A549 (cell line): ENCODE results near the gene TNC. TPM values are rescaled to one million over a fixed set of nuclear protein-coding genes. Genes with fewer than 3 reads are reported as not detected.

ENCODE experiments used
- ATAC-seq, 2 experiments: fragments of 200-7000 bp in 1 of 2; fragments of >200 bp in 1 of 2; cut with Nextera tagmentation in 1 of 2; cut with Tn5 transposase in 1 of 2; 3 replicates each; pipeline versions ENCODE4 v1.8.0 to v1.9.1; 2018 to 2020; ENCODE audit warnings: mild to moderate bottlenecking in 1 of 2, moderate library complexity in 1 of 2
- CTCF ChIA-PET: fragments of 300-600 bp; sonication (Branson Sonifier 250); formaldehyde crosslinking; extraction: SDS; loops from one replicate; lab custom pipeline; 2021; ENCODE audit warnings: antibody characterized with exemption, inconsistent platforms; lab: Yijun Ruan, JAX
- POLR2A ChIA-PET: fragments of 350-600 bp; formaldehyde crosslinking; extraction: SDS; loops from one replicate; lab custom pipeline; 2021; ENCODE audit warnings: antibody characterized with exemption, inconsistent platforms; lab: Yijun Ruan, JAX
- DNase-seq, 2 experiments: peaks; one replicate each; pipeline versions ENCODE4 v3.0.0 to v3.0.0-alpha.2; 2011 to 2016; ENCODE audit warnings: low read depth in 1 of 2, low spot score in 1 of 2
- FAIRE-seq: peaks from 2 replicates; lab custom pipeline; 2011; peaks lifted over from hg19 to GRCh38; lab: Jason Lieb, UNC
- H3K27ac ChIP-seq, 2 experiments: fragments of >200 bp; sonication (Bioruptor Twin); formaldehyde crosslinking; 3 replicates each; pipeline ENCODE4 v1.5.1; 2016 to 2017
- H3K4me1 ChIP-seq: fragments of >200 bp; sonication (Bioruptor Twin); formaldehyde crosslinking; 3 replicates; pipeline ENCODE4 v1.6.1; 2016
- H3K4me2 ChIP-seq: fragments of >200 bp; sonication (Bioruptor Twin); formaldehyde crosslinking; 3 replicates; pipeline ENCODE4 v1.6.1; 2016
- H3K4me3 ChIP-seq: fragments of >200 bp; sonication (Bioruptor Twin); formaldehyde crosslinking; 3 replicates; pipeline ENCODE4 v1.5.1; 2016
- H3K9me3 ChIP-seq: fragments of >200 bp; sonication (Bioruptor Twin); formaldehyde crosslinking; 3 replicates; pipeline ENCODE4 v1.6.1; 2016
- BCL3 ChIP-seq: fragments of >200 bp; sonication (Bioruptor Twin); formaldehyde crosslinking; IDR thresholded peaks from 3 replicates; pipeline ENCODE4 v1.6.1; 2016
- CBX8 ChIP-seq: fragments of 200-600 bp; sonication (generic); IDR thresholded peaks from 2 replicates; pipeline ENCODE4 v1.6.1; 2016
- CEBPB ChIP-seq, 2 experiments: fragments of >200 bp in 1 of 2; sonication (Bioruptor Twin) in 1 of 2; formaldehyde crosslinking in 1 of 2; IDR thresholded peaks; 2 replicates each; pipeline ENCODE4 v1.6.1; 2012 to 2016
- CHD2 ChIP-seq: fragments of 150-350 bp; IDR thresholded peaks from 2 replicates; pipeline ENCODE4 v1.6.1; 2014; ENCODE audit warnings: low read length; ENCODE audit not compliant: partially characterized antibody
- CHD4 ChIP-seq: fragments of 200-600 bp; sonication (generic); IDR thresholded peaks from 2 replicates; pipeline ENCODE4 v1.6.1; 2016; ENCODE audit warnings: antibody characterized with exemption, mild to moderate bottlenecking, borderline replicate concordance
- EHMT2 ChIP-seq: fragments of 200-600 bp; sonication (generic); IDR thresholded peaks from 2 replicates; pipeline ENCODE4 v1.6.1; 2016; ENCODE audit warnings: antibody characterized with exemption, low read depth, mild to moderate bottlenecking, moderate library complexity
- GATA3 ChIP-seq: IDR thresholded peaks from 2 replicates; pipeline ENCODE4 v1.6.1; 2012; ENCODE audit warnings: borderline replicate concordance
- HOXA7 ChIP-seq: fragments of 250-450 bp; sonication (Bioruptor Pico); IDR thresholded peaks from 2 replicates; pipeline ENCODE4 v1.5.0; 2020; ENCODE audit warnings: mild to moderate bottlenecking, moderate library complexity
- HOXB13 ChIP-seq: fragments of 250-450 bp; sonication (Bioruptor Pico); IDR thresholded peaks from 2 replicates; pipeline ENCODE4 v1.5.0; 2020; ENCODE audit warnings: low read depth, mild to moderate bottlenecking, moderate library complexity
- JUN ChIP-seq, 2 experiments: fragments of >200 bp; sonication (Bioruptor Twin); formaldehyde crosslinking; IDR thresholded peaks; 2 replicates in 1 of 2; 3 replicates in 1 of 2; pipeline ENCODE4 v1.6.1; 2016 to 2017
- KDM5A ChIP-seq: fragments of 200-600 bp; sonication (generic); IDR thresholded peaks from 2 replicates; pipeline ENCODE4 v1.6.1; 2016; ENCODE audit warnings: antibody characterized with exemption, mild to moderate bottlenecking
- MAFK ChIP-seq: fragments of 450-650 bp; IDR thresholded peaks from 2 replicates; pipeline ENCODE4 v1.6.1; 2014; ENCODE audit not compliant: partially characterized antibody
- MYC ChIP-seq: IDR thresholded peaks from 2 replicates; pipeline ENCODE4 v1.6.1; 2012; ENCODE audit warnings: mild to moderate bottlenecking, inconsistent platforms, low read length, improper control_type of control experiment, borderline replicate concordance
- NFE2L2 ChIP-seq: fragments of 150-350 bp; conservative IDR thresholded peaks from 2 replicates; pipeline ENCODE4 v1.6.1; 2014; ENCODE audit warnings: low read length
- NR3C1 ChIP-seq: fragments of >200 bp; sonication (Bioruptor Twin); formaldehyde crosslinking; IDR thresholded peaks from 3 replicates; pipeline ENCODE4 v1.6.1; 2017
- PHF8 ChIP-seq: fragments of 200-600 bp; sonication (generic); IDR thresholded peaks from 2 replicates; pipeline ENCODE4 v1.6.1; 2016; ENCODE audit warnings: low read depth, mild to moderate bottlenecking, antibody characterized with exemption, moderate library complexity, borderline replicate concordance
- POLR2AphosphoS2 ChIP-seq: conservative IDR thresholded peaks from 2 replicates; pipeline ENCODE4 v1.6.1; 2012; ENCODE audit warnings: low read length, improper control_type of control experiment, inconsistent platforms
- REST ChIP-seq: fragments of 200-600 bp; sonication (generic); IDR thresholded peaks from 2 replicates; pipeline ENCODE4 v1.6.1; 2016; ENCODE audit warnings: antibody characterized with exemption, mild to moderate bottlenecking, moderate library complexity
- RFX5 ChIP-seq: fragments of 450-650 bp; IDR thresholded peaks from 2 replicates; pipeline ENCODE4 v1.7.1; 2014; ENCODE audit warnings: antibody characterized with exemption, mild to moderate bottlenecking, moderate library complexity
- ZNF302 ChIP-seq: fragments of 250-450 bp; sonication (Bioruptor Pico); IDR thresholded peaks from 2 replicates; pipeline ENCODE4 v1.9.0; 2021; ENCODE audit warnings: inconsistent platforms, mild to moderate bottlenecking, moderate library complexity
- WGBS: methylation state at CpG from one replicate; pipeline ENCODE4 v1.1.6; 2017; ENCODE audit errors: missing lambda C conversion rate; 5-methylcytosine and 5-hydroxymethylcytosine counted together
- polyA plus RNA-seq, 4 experiments: library from polyadenylated mRNA; depleted of rRNA in 3 of 4; stranded (reverse); fragments of >200 nt; fragmentation: RNase III in 1 of 4; extraction: RNeasy Plus Mini Kit Qiagen cat#74134 plus additional on column Dnase treatment in 1 of 4; gene quantifications; 2 replicates in 3 of 4; 3 replicates in 1 of 4; pipeline ENCODE4 v1.2.3, GENCODE V29; 2011 to 2017
- TF ChIP-seq, protein P1 (sequence below): IDR thresholded peaks from 2 replicates; pipeline ENCODE4 v1.6.1; 2012
- TF ChIP-seq, protein P2 (sequence below): fragments of 150-350 bp; IDR thresholded peaks from 2 replicates; pipeline ENCODE4 v1.6.1; 2014; ENCODE audit warnings: low read depth, mild to moderate bottlenecking, low read length
- TF ChIP-seq, protein P3 (sequence below): IDR thresholded peaks from 2 replicates; pipeline ENCODE4 v1.6.1; 2012; ENCODE audit warnings: low read depth, borderline replicate concordance
- TF ChIP-seq, protein P4 (sequence below): fragments of 250-450 bp; sonication (Bioruptor Pico); IDR thresholded peaks from 2 replicates; pipeline ENCODE4 v1.5.0; 2021; ENCODE audit warnings: mild to moderate bottlenecking, moderate library complexity, borderline replicate concordance

TNC gene
- polyA plus RNA-seq, 2 of the 4 experiments (the other 2 are of a cell fraction) = 0.50 to 0.63 TPM

DNA sequence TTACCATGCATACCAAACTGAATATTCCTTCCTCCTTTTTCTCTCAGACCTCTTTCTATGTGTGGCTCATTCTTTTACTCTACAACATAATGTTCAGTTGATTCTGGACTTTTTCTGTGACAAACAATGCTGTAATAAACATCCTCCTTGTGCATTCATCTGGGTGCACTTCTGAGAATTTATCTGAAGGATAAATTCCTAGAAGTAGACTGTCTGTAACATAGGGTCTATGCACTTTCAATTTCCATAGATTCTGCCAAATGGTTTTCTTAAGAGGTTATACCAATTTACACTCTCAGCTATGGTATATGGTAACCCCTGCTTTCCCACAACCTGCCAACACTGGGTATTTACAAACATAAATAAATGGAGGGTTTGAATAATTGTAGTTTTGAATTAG lies 24.1 kb upstream of the TNC start:
- Histone ChIP-seq H3K9me3 (peaks cover 13% of the 10 kb centered on the region; the same call in 2 of the 3 replicates), H3K4me3 (no peak overlapping the region), H3K27ac (no peak overlapping the region), H3K4me1 (peaks cover 11% of the 10 kb centered on the region), H3K4me2 (no peak overlapping the region)
- ChIA-PET POLR2A (no interaction called here), CTCF (no interaction called here)
- ATAC-seq (no peak), DNase-seq (no peak), FAIRE-seq (no peak)
- no peak for TF ChIP-seq EHMT2
- no peak for TF ChIP-seq NR3C1
- TF ChIP-seq HOXA7 = no peak
- TF ChIP-seq CEBPB (IDR thresholded peaks at IDR 0.05) = no peak
- no peak for TF ChIP-seq MAFK
- TF ChIP-seq, protein P1, sequence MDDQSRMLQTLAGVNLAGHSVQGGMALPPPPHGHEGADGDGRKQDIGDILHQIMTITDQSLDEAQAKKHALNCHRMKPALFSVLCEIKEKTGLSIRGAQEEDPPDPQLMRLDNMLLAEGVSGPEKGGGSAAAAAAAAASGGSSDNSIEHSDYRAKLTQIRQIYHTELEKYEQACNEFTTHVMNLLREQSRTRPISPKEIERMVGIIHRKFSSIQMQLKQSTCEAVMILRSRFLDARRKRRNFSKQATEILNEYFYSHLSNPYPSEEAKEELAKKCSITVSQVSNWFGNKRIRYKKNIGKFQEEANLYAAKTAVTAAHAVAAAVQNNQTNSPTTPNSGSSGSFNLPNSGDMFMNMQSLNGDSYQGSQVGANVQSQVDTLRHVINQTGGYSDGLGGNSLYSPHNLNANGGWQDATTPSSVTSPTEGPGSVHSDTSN = no peak
- TF ChIP-seq, protein P2, sequence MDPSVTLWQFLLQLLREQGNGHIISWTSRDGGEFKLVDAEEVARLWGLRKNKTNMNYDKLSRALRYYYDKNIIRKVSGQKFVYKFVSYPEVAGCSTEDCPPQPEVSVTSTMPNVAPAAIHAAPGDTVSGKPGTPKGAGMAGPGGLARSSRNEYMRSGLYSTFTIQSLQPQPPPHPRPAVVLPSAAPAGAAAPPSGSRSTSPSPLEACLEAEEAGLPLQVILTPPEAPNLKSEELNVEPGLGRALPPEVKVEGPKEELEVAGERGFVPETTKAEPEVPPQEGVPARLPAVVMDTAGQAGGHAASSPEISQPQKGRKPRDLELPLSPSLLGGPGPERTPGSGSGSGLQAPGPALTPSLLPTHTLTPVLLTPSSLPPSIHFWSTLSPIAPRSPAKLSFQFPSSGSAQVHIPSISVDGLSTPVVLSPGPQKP = no peak
- TF ChIP-seq BCL3 = no peak
- TF ChIP-seq CHD2 = no peak

- TF ChIP-seq CBX8 = no peak
- no peak overlapping the region for H3K4me2 ChIP-seq
- no peak overlapping the region for H3K4me3 ChIP-seq
- FAIRE-seq (no peak), DNase-seq (no peak), ATAC-seq (no peak)
- peaks cover 13% of the 10 kb centered on the region; the same call in 2 of the 3 replicates for H3K9me3 ChIP-seq
- ChIA-PET CTCF (interaction anchor here (1.5 kb wide), 1 partner anchor 18 kb away, joined by 6 read pairs; no protein-coding TSS in a partner anchor), POLR2A (no interaction called here)
- H3K27ac ChIP-seq = no peak overlapping the region
- WGBS = 46% methylated on average over 3 of the region's 3 CpGs
- H3K4me1 ChIP-seq = peaks cover 6% of the 10 kb centered on the region
These were observed 23.7 kb upstream of the TNC start for GRCh38 chr9:115141612-115142011.

DNA sequence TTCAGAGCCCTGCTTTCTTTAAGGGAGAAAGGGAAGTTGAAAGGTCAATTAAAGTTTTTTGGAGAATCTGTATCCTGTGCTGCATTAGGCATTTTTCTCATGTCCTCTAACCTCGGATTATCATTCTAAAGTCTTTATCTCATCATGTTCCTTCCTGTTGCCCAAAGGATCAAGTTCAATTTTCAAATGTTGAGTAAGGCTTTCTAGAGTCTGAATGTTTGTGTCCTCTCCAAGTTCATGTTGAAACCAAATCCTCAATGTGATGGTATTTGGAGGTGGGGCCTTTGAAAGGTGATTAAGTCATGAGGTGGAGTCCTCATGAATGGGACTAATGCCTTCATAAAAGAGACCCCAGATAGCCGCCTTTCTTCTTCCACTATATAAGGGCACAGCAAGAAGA lies 20.2 kb upstream of the TNC start:
- Histone ChIP-seq H3K9me3 (peaks cover 13% of the 10 kb centered on the region; the same call in 2 of the 3 replicates), H3K27ac (no peak overlapping the region), H3K4me3 (no peak overlapping the region), H3K4me2 (no peak overlapping the region), H3K4me1 (no peaks in the 10 kb centered on the region)
- CTCF ChIA-PET = no interaction called here
- ATAC-seq (no peak), FAIRE-seq (no peak), DNase-seq (no peak)
- POLR2A ChIA-PET = no interaction called here
- 28% methylated on average over 2 of the region's 2 CpGs for WGBS
- TF ChIP-seq HOXB13 (no peak), RFX5 (no peak), JUN (IDR thresholded peaks at IDR 0.05) (no peak), POLR2AphosphoS2 (no peak), NR3C1 (no peak), CHD4 (no peak), REST (no peak), PHF8 (no peak), MYC (no peak), NFE2L2 (no peak), ZNF302 (CRISPR knock-in tag) (no peak), GATA3 (no peak), KDM5A (no peak), MAFK (no peak), CEBPB (IDR thresholded peaks at IDR 0.05) (no peak)
- TF ChIP-seq, protein P3, sequence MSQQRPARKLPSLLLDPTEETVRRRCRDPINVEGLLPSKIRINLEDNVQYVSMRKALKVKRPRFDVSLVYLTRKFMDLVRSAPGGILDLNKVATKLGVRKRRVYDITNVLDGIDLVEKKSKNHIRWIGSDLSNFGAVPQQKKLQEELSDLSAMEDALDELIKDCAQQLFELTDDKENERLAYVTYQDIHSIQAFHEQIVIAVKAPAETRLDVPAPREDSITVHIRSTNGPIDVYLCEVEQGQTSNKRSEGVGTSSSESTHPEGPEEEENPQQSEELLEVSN = no peak
- TF ChIP-seq, protein P1 = no peak
- TF ChIP-seq, protein P4, sequence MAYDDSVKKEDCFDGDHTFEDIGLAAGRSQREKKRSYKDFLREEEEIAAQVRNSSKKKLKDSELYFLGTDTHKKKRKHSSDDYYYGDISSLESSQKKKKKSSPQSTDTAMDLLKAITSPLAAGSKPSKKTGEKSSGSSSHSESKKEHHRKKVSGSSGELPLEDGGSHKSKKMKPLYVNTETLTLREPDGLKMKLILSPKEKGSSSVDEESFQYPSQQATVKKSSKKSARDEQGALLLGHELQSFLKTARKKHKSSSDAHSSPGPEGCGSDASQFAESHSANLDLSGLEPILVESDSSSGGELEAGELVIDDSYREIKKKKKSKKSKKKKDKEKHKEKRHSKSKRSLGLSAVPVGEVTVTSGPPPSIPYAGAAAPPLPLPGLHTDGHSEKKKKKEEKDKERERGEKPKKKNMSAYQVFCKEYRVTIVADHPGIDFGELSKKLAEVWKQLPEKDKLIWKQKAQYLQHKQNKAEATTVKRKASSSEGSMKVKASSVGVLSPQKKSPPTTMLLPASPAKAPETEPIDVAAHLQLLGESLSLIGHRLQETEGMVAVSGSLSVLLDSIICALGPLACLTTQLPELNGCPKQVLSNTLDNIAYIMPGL (CRISPR knock-in tag) = no peak
